Putamen (tissue), 1 donor: Measurements from ENCODE around the gene C14orf119.

ENCODE experiments used
- DNase-seq: peaks from one replicate; pipeline ENCODE4 v3.0.0-alpha.2; 2016; ENCODE audit warnings: low spot score

The C14orf119 gene

DNA sequence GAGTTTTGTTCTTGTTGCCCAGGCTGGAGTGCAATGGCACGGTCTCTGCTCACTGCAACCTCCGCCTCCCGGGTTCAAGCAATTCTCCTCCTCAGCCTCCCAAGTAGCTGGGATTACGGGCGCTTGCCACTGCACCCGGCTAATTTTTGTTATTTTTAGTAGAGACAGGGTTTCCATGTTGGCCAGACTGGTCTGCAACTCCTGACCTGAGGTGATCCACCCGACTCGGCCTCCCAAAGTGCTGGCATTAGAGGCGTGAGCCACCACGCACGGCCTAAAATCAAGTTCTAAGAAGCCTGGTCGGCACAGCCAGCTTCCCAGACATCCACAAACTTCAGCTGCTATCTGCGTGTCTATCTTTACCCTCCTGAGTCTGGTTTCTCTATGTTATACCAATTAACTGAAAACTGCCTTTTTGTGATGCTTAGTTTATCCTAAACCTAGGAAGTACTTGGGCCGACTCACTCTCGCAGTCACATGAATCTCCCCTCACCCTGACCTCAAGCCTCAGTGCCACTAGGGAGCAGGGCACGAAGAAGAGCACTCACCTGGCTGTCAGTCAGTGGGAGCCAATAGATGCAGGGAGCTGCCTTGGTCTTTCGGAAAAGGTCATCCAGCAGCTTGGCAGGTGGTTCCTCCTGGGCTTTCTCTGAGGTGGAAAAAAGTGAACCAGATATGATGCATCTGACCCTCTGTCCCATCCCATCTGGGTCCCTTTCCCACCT lies 34.6 kb upstream of the C14orf119 start:
- DNase-seq = no peak

DNA sequence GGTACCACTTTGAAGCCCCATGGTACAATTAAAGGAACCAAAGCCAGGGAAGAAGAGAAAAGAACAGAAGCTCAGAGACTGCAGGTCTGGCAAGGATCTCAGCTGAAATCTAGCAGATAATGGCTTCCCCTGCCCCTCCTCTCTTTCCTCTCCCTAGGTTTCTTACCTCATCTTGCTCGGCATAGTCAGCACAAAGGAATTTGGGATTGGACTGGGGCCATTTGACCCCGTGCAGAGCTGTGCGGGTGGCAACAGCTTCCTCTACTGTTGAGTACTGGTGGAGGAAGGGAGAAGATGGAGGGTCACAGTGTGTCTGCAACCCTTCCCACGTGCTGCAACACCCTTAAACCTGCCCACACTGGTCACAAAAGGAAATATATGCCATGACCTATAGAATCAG lies 33.3 kb upstream of the C14orf119 start:
- no peak for DNase-seq

DNA sequence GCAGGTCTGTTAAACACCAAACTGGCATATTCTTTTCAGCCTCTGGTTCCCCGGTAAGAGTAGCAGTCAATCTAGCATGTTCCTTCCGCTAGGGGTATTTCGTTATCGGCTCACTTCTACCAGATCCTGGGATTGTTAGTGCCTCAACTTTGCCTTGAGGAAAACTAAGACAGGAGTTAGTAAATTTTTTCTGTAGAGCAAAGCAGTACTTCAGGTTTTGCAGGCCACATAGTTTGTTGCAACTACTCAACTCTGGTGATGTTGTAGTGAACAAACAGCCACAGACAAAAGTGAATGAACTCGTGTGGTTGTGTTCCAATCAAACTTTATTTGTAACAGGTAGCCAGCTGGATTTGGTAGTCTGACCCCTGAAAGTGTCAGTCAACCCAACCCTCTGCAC lies 31.7 kb upstream of the C14orf119 start:
- no peak for DNase-seq

DNA sequence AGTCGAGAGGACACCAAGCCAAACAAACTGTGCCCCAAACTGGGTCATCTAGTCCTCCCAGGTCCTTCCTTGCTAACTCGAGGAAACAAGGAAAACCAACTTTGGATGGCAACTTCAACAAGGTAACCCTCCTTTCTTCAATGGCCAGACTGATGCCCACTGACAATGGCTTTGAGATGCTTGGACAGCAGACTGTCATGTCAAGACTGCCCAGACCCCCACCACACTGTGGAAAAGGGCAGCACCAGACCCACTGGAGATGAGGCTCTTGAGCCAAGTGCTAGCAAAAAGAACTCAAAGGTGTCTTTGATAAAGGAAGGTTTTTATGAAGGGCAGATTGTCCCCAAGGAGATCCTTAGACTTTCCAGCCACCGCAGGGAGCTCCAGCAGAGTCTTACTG lies 28.9 kb upstream of the C14orf119 start:
- no peak for DNase-seq

DNA sequence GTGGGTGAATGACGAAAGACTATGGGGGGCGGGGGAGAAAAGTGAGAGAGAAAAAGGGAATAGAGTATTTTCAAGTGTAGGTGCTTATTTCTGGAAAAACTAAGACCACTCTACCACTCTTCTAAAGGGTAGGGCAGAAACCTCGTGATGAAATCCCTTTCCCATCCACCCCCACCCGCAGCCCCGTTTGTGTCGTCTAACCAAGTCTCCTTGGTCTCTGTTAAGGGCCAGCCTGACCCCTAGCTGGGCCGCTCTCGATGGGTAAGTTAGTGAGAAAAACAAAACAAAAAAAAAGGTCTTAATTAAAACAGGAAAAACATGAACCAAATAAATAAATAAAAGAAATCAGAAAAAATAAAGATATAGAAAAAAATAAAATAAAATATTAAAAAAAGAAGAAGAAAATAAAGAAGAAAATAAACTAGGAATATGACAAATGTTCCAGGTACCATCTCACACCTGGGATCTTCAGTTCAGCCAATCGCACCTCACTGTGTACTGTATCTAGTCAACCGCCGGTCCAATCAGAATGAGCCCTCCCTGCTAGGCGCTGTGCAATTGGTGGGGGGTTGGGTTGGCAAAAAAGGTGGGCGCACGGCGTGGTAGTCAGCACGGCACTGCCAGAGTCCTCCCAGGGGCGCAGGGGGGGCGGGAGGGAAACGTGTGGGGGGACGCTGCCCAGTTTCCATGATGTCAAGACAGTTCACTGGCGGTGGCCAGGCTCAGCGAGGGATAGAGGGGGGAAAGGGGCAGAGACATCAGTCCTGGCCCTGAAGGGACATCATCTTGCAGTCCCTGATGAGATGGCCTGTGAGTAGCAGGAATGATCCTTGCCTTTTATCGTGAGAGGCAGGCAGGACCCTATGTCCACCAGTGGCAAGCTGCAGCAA lies 28.2 kb upstream of the C14orf119 start:
- DNase-seq = no peak

DNA sequence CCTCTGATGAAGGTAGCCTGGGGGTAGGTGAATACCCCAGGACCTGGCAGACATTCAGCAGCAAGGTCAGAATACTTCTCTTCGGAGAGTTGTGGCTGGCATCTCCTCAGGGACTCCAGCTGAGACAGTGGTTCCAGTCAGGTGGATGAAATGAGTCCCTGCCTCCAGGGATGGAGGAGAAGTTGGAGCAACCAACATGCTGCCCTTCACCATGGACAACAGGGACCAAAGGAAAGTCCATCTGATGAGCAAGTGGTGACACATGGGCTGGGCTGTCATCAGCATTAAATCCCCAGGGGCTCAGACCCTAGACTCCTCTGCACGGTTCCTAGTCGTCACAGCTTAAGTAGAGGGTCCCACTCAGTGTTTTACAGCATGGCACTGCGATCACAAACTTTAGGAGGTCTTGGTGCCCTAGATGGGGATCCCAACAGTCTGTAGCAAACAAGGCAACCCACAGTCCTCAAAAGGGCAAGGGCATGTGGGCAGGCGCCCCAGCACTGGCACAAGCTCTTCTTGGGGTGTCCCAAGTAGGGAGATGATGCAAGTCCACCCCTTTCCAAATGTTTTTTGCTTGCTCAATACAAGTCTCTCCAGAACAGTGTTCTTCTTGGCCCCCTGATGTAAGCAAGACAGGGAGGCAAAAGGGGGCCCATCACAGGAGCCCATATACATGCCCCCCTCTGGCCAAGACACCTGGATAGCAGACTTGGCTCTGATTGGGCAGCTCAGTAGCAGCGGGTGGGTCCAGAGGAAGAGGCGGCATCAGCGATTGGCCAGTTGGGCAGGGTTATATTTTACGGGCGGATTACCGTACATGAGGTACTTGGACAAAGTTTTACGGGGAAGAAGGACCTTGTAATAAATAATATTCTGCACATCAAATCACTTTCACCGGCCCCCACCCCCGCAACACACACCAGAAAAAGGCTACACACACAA lies 27.2 kb upstream of the C14orf119 start:
- DNase-seq = no peak

DNA sequence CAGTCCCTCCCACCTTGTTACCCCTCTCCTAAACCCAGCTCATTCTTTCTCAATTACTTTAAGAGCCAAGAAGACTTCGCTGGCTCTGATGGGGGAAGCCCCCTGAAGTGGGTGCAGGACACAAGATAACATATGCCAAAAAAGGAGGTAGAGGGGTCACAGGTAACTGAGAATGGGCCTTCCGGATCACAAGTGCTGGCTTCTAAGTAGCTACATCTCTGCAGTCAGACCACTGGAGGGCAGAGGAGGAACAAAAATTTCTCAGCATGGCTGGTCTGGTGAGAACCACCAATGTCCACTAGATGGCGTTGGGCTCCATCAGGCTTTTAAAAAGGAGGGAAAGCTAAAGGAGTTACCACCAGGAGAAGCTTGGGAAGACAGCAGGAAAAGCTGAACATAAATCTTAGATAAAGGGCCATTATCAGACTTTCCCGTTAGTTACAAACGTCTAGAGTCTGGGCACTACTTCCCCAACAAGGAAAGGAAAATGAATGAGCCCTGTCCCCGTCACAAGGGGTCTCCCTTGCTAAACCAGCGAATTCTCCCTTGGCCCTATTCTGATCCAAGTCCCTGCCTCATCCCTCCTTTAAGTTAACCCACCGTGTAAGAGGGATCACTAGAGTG lies 26.4 kb upstream of the C14orf119 start:
- DNase-seq = peak; percentile 87

DNA sequence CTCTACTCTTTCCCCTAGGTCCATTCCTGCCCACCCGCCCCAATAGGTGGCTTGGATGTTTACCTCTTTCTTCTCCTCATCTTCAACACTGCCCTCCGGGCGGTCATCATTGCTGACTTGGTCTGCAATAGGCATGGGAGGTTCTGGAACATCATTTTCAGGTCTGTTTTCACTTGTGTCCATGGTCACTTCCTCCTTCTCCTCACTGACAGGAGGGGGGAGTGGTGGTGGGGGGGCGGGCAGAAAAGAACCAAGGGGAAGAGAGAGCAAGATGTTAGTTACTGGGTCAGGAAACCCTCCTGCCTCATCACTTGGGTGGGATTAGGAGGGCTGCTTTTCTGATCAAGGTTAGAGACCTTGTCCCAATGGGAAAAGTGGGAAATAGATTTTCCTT lies 25.9 kb upstream of the C14orf119 start:
- DNase-seq = no peak

DNA sequence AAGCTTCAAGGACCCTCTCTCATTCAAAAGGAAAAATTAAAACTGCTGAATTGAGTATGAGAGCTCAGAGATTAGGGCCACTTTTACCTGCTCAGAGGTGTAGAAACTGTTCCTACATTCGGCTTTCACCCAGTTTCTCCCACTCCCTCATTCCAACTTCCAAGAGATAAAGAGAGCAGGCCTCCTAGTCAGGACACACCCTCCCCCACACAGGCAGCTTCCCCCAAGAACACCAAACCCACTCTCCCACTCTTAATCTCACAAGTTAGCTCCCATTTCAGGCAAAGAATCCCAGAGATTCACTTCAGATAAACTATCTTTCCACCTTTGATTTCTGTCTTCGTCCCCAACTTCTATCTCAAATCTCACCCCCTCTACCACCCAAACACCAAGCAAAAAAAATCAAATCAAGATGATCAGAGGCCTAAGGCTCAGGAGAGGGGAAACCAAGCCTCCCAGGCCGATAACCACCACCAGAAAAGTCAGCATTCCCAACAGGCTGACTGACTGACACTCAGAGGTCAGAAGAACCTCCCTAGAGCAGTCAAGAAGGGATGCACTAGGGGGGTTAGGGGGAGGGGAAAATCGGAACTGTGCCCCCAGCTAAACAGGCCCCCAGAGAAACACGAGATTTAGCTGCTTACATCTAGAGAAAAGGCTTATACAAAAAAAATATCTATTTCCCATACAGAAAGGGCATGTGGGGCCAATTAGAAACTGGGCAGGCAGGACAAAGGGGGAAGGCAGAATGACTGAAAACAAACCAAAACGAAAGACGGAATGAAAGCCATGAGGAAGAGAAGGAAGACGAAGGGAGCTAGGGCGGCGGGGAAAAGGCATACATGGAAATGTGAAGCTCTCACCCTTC lies 24.8 kb upstream of the C14orf119 start:
- no peak for DNase-seq

DNA sequence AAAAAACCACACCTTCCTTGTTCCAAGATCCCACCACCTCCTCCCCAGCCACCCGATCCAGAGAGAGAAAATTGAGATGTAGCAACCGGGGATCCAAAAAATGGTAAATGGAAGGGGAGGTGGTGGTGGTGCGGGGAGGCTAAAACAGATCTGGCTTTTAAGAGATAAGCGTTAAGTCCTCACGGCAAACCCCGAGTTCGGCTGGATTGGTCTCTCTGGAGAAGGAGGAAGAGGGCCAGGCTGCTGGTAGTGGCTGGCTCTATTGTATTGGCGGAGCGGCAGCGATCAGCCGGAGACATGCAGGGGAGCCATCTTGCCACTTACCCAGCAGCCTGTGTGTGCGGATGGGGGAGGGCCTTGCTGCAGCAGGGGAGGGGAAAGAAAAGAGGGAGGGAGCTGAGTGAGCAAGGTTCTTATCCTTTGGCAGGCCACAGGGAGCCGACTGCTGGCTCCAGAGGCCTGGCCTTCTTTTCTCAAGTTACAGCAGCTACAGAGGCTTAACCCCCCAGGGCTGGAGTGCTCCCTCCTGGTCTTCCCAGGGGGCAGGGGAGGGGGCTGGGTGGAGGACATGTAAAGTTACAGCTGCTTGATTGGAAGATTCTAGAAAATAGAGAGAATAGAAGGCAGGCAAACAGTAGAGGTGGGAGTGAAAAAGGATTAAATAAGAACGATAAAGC lies 23.9 kb upstream of the C14orf119 start:
- peak; percentile 88 for DNase-seq

DNA sequence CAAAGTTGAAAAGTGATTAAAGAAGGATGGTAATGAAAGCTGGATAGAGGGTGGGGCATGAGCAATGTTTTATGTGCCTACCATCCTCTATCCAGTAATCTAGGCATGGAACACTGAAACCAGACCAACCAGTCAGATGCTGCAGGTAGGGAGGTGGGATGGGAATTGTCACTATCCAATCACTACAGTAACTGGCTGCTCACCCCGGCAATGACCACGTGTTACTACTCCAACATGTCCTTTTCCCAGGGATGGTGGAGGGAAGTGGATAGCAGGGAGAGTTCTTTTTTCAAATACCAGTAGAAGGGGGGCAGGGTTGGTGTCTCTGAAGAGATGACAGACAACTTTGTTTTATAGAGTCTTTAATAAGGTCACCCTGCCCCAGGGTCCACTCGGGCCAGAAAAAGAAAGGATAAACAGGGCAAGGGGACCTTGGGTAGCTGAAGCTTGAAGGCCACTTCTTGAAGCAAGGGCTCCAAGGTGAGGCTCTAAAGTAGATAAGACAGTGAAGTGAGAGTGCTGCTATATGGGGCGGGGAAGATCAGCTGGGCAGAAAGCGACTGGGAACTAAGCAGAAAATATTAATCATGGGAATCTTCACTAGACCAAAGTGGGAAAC lies 23.3 kb upstream of the C14orf119 start:
- no peak for DNase-seq

DNA sequence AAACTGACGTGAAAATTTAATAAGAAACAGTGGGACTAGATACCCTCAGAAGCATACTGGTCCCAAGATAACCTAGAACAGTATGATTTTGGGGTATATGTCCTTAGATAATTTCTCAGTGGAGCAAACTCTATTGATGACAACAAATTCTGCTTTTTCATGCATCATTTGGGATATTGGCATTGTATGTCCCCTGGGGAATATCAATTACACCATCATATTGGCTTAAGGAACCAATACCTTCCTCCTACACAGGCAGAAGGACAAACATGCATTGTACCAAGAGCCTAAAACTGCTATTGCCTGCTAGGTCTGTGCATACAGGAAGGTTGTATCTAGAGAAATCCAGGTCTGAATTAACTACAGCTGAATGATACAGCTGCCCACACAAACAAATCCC lies 20.4 kb upstream of the C14orf119 start:
- no peak for DNase-seq

DNA sequence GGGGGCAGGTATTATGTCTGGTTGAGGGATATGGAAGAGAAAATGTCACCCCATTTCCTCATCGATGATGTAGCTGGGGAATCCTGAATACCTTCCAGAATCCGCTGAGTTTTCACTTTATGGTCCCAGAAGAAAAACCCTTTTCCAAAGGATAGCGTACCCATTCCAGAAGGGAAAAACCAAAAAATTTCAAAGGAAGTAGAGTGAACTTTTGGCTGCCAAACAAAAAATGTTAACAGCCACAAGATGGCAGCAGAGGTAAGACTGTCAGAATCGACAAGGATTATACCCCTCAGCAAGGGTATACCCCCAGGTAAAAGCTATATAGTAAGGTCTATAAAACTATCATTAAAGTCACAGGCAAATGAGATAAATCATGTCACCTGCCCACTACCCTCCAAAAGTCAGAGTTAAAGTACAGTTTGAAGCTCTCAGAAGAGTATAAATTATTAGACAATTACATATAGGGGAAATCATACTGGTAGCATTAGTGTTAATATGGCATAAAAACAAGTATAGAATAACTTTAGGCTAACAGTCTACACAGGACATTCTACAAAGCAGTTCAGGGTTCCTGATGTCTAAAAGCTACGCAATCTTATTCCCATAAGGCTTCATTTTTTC lies 18.4 kb upstream of the C14orf119 start:
- DNase-seq = no peak

DNA sequence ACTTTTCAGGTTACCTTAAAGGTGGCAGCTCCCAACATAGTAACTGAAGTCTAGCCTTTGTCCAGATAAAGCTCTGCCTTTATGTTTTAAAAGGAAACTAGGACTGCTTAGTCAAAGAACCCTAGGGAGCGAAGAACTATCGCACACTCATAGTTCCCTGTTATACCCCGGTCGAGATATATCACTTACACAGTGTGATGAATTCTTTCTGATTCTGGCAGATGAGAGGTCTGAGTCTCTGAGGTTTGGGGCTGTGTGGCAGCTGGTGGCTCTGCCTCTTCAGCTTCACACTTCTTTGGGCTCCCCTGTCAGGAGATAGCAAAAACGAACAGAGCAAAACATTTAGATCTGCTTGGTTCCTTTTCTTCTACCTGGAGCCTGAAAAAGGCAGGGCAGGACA lies 17.3 kb upstream of the C14orf119 start:
- no peak for DNase-seq

DNA sequence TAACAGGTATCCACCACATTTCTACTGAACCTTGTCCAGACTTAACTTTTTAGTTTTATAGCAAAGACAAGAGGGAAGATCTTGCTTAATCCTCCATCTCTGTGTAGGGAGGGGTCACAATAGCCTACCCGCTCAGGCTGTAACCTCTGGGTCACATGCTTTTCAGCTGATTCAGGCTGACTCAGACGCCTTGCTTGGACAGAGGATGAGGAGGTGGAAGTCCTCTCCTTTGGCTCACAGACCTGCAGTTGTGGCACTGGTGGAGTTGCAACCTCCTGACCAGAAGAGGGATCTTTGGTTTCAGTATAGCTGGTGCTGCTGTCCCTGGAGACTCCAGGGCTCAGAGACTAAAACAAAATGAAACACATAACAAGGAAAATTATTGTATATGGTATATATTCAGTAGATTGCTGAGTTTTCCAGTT lies 16.6 kb upstream of the C14orf119 start:
- no peak for DNase-seq

DNA sequence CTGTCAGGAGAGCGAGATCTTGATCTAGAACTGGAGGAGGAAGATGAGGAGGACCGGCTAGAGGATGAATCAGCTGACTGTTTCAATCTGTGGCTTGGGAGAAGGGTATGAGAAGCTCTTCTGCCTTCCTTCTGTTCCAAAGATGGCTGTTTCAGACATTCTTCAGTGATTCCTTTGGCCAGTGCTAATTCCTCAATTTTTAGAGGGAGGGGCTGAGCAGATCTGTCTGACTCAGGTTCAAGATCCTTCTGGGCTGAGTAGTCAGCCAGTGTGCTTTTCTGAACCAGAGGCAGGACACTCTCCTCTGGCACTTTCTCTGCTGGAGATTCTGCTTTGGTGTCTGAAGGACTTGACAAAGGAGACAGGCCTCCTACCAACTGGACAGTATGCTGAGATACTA lies 15.6 kb upstream of the C14orf119 start:
- DNase-seq = no peak

DNA sequence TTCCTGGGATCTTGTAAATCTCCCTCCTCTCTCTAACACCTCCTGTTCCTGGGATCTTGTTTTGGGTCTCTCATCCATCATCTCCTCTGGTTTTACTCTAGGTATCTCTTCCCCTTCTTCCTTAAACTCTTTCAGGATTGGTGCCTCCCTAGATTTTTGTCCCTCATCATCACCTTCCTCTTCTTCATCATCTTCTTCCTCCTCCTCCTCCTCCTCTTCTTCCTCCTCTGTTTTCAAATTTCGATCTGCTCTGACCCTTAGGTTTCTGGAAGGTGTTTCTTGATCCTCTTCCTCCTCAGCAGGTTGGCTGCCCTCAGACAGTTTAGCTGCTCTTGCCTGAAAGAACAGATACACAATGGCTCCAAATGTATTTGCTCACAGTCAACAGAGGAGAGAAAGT lies 14.8 kb upstream of the C14orf119 start:
- no peak for DNase-seq

DNA sequence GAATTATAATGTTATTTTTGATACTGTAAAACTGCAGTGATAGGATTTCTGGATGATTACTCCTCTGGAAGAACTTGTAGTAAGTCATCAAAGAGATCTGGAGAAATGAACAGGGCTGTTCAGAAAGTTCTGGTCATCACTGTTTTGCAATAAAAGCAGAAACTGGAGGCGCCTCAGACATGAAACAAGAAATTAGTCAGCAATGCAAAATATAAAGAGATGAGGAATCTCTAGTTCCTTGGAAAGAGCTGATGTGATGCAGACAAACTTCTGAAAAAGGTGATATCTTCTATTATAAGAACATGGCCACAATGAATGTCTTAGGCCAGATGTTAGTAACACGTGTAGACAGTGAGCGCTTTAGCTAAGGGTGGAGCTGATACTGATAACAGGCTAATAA lies 9.8 kb upstream of the C14orf119 start:
- no peak for DNase-seq

DNA sequence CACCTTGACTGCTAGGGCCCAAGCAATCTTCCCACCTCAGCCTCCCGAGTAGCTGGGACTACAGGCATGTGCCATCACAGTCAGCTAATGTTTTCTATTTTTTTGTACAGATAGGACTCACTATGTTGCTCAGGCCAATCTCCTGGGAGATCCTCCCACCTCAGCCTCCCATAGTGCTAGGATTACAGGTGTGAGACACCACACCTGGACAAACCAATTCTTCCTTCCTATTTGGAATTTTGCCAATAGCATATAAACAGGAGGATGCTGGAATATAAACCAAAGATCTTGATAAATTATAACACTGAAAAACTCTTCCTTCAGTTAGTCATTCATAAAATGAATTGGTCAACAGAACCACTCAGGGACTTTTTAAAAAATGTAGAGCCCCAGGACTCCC lies 8.7 kb upstream of the C14orf119 start:
- DNase-seq = no peak
